C4-2B (cell line): ENCODE measurements around the gene B4GALNT3.

ENCODE experiments used
- ZFX ChIP-seq: fragments of 450-650 bp; IDR thresholded peaks from 2 replicates; pipeline ENCODE4 v1.6.1; 2017
- TF ChIP-seq, protein P1 (sequence below): fragments of 450-650 bp; conservative IDR thresholded peaks from 2 replicates; pipeline ENCODE4 v1.5.1; 2017; ENCODE audit warnings: mild to moderate bottlenecking

GRCh38 chr12:544142-544541 is 84.4 kb downstream of the B4GALNT3 start:
- TF ChIP-seq, protein P1, sequence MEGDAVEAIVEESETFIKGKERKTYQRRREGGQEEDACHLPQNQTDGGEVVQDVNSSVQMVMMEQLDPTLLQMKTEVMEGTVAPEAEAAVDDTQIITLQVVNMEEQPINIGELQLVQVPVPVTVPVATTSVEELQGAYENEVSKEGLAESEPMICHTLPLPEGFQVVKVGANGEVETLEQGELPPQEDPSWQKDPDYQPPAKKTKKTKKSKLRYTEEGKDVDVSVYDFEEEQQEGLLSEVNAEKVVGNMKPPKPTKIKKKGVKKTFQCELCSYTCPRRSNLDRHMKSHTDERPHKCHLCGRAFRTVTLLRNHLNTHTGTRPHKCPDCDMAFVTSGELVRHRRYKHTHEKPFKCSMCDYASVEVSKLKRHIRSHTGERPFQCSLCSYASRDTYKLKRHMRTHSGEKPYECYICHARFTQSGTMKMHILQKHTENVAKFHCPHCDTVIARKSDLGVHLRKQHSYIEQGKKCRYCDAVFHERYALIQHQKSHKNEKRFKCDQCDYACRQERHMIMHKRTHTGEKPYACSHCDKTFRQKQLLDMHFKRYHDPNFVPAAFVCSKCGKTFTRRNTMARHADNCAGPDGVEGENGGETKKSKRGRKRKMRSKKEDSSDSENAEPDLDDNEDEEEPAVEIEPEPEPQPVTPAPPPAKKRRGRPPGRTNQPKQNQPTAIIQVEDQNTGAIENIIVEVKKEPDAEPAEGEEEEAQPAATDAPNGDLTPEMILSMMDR, result no peak
- TF ChIP-seq ZFX, result no peak
